HEK293T (cell line): ENCODE measurements around the gene CPAMD8.

ENCODE experiments used
- FOXK2 ChIP-seq: fragments of 450-650 bp; IDR thresholded peaks from 2 replicates; pipeline ENCODE4 v1.6.1; 2016; ENCODE audit warnings: mild to moderate bottlenecking
- FOXM1 ChIP-seq: fragments of 450-650 bp; IDR thresholded peaks from 2 replicates; pipeline ENCODE4 v1.6.1; 2017; ENCODE audit warnings: mild to moderate bottlenecking, borderline replicate concordance
- HDGF ChIP-seq: fragments of 450-650 bp; IDR thresholded peaks from 2 replicates; pipeline ENCODE4 v1.6.1; 2017; ENCODE audit warnings: antibody characterized with exemption, borderline replicate concordance
- L3MBTL2 ChIP-seq: fragments of 450-650 bp; conservative IDR thresholded peaks from 2 replicates; pipeline ENCODE4 v1.6.1; 2016; ENCODE audit warnings: mild to moderate bottlenecking
- NFRKB ChIP-seq: fragments of 450-650 bp; IDR thresholded peaks from 2 replicates; pipeline ENCODE4 v1.6.1; 2016; ENCODE audit warnings: mild to moderate bottlenecking, moderate library complexity
- SP1 ChIP-seq: fragments of 450-650 bp; IDR thresholded peaks from 2 replicates; pipeline ENCODE4 v1.6.1; 2017

DNA sequence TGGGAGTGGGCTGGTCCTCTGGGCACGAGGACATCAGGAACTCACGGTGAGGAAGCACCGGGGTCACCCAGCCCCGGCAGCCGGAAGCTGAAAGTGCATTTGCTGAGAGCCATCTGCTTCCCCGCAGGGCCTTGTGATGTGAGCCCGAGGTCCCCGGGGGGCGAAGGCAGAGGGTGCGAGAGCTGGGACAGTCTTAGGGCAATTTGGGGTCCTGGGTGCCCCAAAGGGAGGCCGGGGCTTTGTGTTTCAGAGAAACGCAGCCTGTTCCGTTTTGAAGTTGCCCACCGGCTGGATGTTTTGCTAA lies 133.0 kb downstream of the CPAMD8 start:
- TF ChIP-seq SP1 (no peak), HDGF (no peak), NFRKB (no peak), FOXK2 (no peak), FOXM1 (no peak), L3MBTL2 (no peak)
